CD4-positive, alpha-beta memory T cell (primary cell): ENCODE measurements around the gene IRF8. TPM values are rescaled to one million over a fixed set of nuclear protein-coding genes. Genes with fewer than 3 reads are reported as not detected.
A peak's percentile ranks its signal among the peaks of the same experiment; 100 is the strongest.

Experiments used
- CTCF ChIA-PET: fragments of 350-600 bp; sonication (Branson Sonifier 250); formaldehyde crosslinking; loops from one replicate; lab custom pipeline; 2021; ENCODE audit warnings: inconsistent platforms; ENCODE audit not compliant: partially characterized antibody; lab: Charles Lee
- POLR2A ChIA-PET: fragments of 350-600 bp; sonication (Branson Sonifier 250); formaldehyde crosslinking; loops from one replicate; lab custom pipeline; 2021; ENCODE audit not compliant: partially characterized antibody; lab: Charles Lee
- DNase-seq, 5 donors: peaks; one replicate each; pipeline versions ENCODE4 v3.0.0 to v3.0.0-alpha.2; 2020 to 2022; ENCODE audit warnings: mixed read lengths in 1 of 5
- H3K27ac ChIP-seq: one replicate; pipeline ENCODE4 v1.7.0; 2013; ENCODE audit warnings: low read depth, low read length
- H3K27me3 ChIP-seq: 2 replicates; pipeline ENCODE4 v1.7.0; 2013; ENCODE audit warnings: mild to moderate bottlenecking, low read length, moderate library complexity; ENCODE audit not compliant: insufficient read depth
- H3K36me3 ChIP-seq: 2 replicates; pipeline ENCODE4 v1.7.0; 2013; ENCODE audit warnings: mild to moderate bottlenecking, low read length, moderate library complexity; ENCODE audit not compliant: insufficient read depth
- H3K4me1 ChIP-seq: 2 replicates; pipeline ENCODE4 v1.7.0; 2013; ENCODE audit warnings: mild to moderate bottlenecking, low read length, moderate library complexity; ENCODE audit not compliant: insufficient read depth
- H3K4me3 ChIP-seq, 2 donors: one replicate each; pipeline ENCODE4 v1.7.0; 2013; ENCODE audit warnings: low read length in 2 of 2, mild to moderate bottlenecking in 1 of 2
- H3K9me3 ChIP-seq, 2 donors: one replicate each; pipeline ENCODE4 v1.7.0; 2013; ENCODE audit warnings: low read length in 2 of 2, control low read depth in 1 of 2; ENCODE audit not compliant: control insufficient read depth in 1 of 2
- H3K27ac Mint-ChIP-seq, 7 donors: one replicate each; pipeline ENCODE4 v1.8.0; 2020 to 2021; ENCODE audit warnings: mixed read lengths in 7 of 7, mild to moderate bottlenecking in 6 of 7, inconsistent platforms in 3 of 7, moderate library complexity in 3 of 7
- H3K27me3 Mint-ChIP-seq, 2 donors: one replicate each; pipeline ENCODE4 v1.8.0; 2020 to 2021; ENCODE audit warnings: mixed read lengths in 2 of 2
- H3K36me3 Mint-ChIP-seq, 2 donors: one replicate each; pipeline ENCODE4 v1.8.0; 2020 to 2021; ENCODE audit warnings: mixed read lengths in 2 of 2, inconsistent platforms in 1 of 2, mild to moderate bottlenecking in 1 of 2
- H3K4me1 Mint-ChIP-seq, 4 donors: one replicate each; pipeline ENCODE4 v1.8.0; 2020 to 2021; ENCODE audit warnings: mixed read lengths in 4 of 4, mild to moderate bottlenecking in 1 of 4
- H3K4me3 Mint-ChIP-seq, 8 donors: one replicate each; pipeline ENCODE4 v1.8.0; 2020 to 2021; ENCODE audit warnings: mixed read lengths in 8 of 8, mild to moderate bottlenecking in 7 of 8, moderate library complexity in 6 of 8, inconsistent platforms in 3 of 8
- H3K9me3 Mint-ChIP-seq, 8 donors: one replicate each; pipeline ENCODE4 v1.8.0; 2020 to 2021; ENCODE audit warnings: mixed read lengths in 8 of 8, mild to moderate bottlenecking in 5 of 8, inconsistent platforms in 3 of 8, moderate library complexity in 1 of 8
- intact Hi-C: fragments of 100-400 bp; cut with micrococcal nuclease; formaldehyde crosslinking; loops from one replicate; pipeline ENCODE4 v1.15.1; 2023
- polyA plus RNA-seq, 2 donors: library from polyadenylated mRNA; unstranded; fragments of 300-500 nt; fragmentation: Illumina TruSeq; gene quantifications; one replicate each; pipeline ENCODE4 v1.2.3, GENCODE V29; 2021
- total RNA-seq, 2 experiments: library from RNA; stranded (reverse); gene quantifications; one replicate each; pipeline ENCODE4 v1.2.3, GENCODE V29; 2021

The IRF8 gene
- total and polyA plus RNA-seq, 4 experiments from 2014 or later, result 0.48 to 4.0 (median 1.4) TPM

DNA sequence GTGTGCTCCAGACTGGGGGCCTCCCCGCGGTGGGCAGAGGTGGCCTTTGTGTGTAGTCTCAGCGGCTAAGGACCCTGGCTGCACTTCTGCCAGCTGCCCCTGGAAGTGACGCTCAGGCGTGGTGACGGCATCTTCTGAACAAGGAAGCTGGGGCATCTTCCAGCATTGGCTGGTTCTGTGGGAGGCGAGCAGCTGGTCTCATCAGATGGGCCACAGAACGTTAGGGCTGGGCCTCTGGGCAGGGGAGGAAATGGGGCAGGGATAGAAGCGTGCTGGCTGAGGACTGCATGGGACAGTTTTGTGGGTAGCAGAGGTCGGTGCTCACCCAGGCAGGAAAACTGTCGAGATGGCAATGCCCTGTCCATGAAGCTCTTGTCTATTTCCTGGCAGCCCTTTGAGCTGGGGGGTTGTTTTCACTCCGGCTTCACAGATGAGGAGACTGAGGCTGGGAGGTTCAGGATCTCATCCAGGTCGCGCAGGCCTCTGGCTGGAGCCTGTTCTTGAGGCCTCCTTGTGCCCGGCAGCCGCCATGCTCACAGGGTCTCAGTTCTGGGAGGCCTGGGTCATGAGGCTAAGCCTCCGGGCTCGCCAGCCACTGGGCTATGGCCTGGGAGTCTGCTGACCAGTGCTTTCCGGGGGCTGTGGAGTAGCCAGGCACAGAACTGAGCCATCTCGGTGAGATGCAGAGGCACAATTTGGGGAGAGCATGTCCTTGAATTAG is 16.3 kb downstream of the IRF8 start:
- H3K36me3 ChIP-seq, result no peaks in the 10 kb centered on the region
- intact Hi-C loops, result no loop called here
- CTCF ChIA-PET, result no interaction called here
- Mint-ChIP-seq H3K4me1 (peaks cover 0 to 4% (median 0%) of the 10 kb centered on the region in 4 donors), H3K9me3 (no peaks in the 10 kb centered on the region), H3K36me3 (no peaks in the 10 kb centered on the region), H3K4me3 (no peak overlapping the region), H3K27ac (no peak overlapping the region), H3K27me3 (no peaks in the 10 kb centered on the region)
- H3K4me1 ChIP-seq, result no peaks in the 10 kb centered on the region
- POLR2A ChIA-PET, result no interaction called here
- no peaks in the 10 kb centered on the region for H3K27me3 ChIP-seq
- DNase-seq, result no peak
- no peaks in the 10 kb centered on the region for H3K9me3 ChIP-seq
- H3K27ac ChIP-seq, result no peak overlapping the region
- H3K4me3 ChIP-seq, result no peak overlapping the region

DNA sequence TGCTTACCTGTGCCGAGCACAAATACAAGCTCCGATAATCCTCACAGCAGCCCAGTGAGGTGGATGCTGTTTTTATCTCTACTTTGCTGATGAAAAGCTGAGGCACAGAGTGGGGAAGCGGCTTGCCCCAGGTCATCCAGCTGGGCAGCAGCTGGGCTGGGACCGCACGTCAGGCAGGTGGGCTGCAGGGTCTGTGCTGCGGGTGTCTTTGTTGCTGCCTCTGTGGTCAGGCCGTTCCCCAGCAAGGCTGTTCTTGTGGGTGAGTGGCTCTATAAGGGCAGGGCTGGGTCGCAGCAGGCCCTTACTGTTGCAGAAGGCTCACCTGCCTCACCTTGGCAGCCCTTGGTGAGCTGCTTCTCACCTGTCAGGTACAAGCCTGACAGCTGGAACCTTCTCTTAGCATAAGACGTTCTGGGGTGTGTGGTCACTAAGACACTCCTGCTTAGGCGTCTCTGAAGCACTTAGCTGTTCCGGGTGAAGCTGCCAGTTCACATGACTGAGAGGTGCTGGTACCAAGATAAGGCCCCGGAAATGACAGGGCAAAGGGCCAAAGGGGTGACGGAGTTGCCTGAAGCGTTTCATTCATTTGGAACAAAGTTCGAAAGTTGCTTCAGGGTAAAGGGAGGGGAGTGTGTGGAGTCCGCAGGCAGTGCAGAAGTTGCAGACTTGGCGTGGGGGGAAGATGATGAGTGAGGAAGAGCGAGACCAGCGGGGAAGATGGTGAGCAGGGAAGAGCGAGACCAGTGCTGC is 17.4 kb downstream of the IRF8 start:
- H3K27ac ChIP-seq, result no peak overlapping the region
- Mint-ChIP-seq H3K36me3 (no peaks in the 10 kb centered on the region), H3K4me3 (no peak overlapping the region), H3K27me3 (no peaks in the 10 kb centered on the region), H3K4me1 (peaks cover 0 to 4% (median 0%) of the 10 kb centered on the region in 4 donors), H3K27ac (no peak overlapping the region), H3K9me3 (no peaks in the 10 kb centered on the region)
- H3K9me3 ChIP-seq, result no peaks in the 10 kb centered on the region
- POLR2A ChIA-PET, result no interaction called here
- H3K4me1 ChIP-seq, result no peaks in the 10 kb centered on the region
- no peak overlapping the region for H3K4me3 ChIP-seq
- CTCF ChIA-PET, result no interaction called here
- DNase-seq, result no peak
- H3K36me3 ChIP-seq, result no peaks in the 10 kb centered on the region
- no peaks in the 10 kb centered on the region for H3K27me3 ChIP-seq
- intact Hi-C loops, result no loop called here

DNA sequence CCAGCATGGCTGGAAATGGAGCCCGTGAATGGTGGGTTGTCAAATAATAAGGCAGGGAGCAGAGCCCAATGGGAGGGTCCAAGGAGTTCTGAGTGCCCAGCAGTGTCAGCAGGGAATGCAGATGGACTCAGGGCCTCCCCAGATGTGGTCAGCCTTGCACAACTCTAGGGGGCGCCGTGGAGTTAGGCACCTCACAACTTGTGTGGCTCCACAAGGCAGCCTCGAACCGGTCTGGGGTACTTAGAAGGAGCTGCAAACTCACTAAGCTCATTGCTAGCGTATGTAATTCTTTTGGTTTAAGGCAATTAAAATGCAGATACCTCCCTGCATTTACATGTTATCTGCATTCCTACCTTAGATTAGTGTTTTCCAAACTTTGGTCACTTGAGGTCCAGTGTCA is 18.1 kb downstream of the IRF8 start:
- no peaks in the 10 kb centered on the region for H3K27me3 Mint-ChIP-seq
- Histone ChIP-seq H3K4me1 (no peaks in the 10 kb centered on the region), H3K36me3 (no peaks in the 10 kb centered on the region), H3K27me3 (no peaks in the 10 kb centered on the region), H3K4me3 (no peak overlapping the region), H3K27ac (no peak overlapping the region), H3K9me3 (no peaks in the 10 kb centered on the region)
- DNase-seq, result no peak
- no peaks in the 10 kb centered on the region for H3K9me3 Mint-ChIP-seq
- peaks cover 0 to 4% (median 0%) of the 10 kb centered on the region in 4 donors for H3K4me1 Mint-ChIP-seq
- H3K27ac Mint-ChIP-seq, result no peak overlapping the region
- ChIA-PET POLR2A (no interaction called here), CTCF (no interaction called here)
- intact Hi-C loops, result no loop called here
- H3K4me3 Mint-ChIP-seq, result no peak overlapping the region
- H3K36me3 Mint-ChIP-seq, result no peaks in the 10 kb centered on the region

DNA sequence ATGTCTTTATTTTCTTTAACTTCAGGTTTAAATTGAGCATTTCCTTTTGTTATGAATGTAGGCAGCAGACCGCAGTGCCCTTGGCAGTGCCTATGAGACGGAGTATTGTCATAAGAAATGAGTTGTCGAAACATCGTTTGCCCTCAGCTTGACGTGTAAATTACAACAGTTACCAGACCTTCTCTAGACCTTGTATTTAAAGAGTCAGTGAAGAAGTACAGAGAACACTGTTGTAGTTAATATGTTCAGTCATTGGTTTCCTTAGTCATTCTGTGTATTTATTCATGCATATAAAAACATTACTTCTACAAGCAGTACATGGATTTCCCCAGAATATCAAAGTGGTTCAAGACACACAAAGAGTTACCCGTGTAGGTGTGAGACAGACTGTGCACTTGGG is 19.0 kb downstream of the IRF8 start:
- no peak overlapping the region for H3K27ac Mint-ChIP-seq

DNA sequence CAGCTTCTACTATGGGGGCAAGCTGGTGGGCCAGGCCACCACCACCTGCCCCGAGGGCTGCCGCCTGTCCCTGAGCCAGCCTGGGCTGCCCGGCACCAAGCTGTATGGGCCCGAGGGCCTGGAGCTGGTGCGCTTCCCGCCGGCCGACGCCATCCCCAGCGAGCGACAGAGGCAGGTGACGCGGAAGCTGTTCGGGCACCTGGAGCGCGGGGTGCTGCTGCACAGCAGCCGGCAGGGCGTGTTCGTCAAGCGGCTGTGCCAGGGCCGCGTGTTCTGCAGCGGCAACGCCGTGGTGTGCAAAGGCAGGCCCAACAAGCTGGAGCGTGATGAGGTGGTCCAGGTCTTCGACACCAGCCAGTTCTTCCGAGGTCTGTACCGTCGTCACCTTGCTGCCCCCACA is 19.5 kb downstream of the IRF8 start:
- H3K4me3 ChIP-seq, result no peak overlapping the region
- H3K4me3 Mint-ChIP-seq, result no peak overlapping the region
- ChIA-PET CTCF (no interaction called here), POLR2A (no interaction called here)
- DNase-seq, result no peak
- H3K27me3 ChIP-seq, result no peaks in the 10 kb centered on the region
- H3K36me3 ChIP-seq, result no peaks in the 10 kb centered on the region
- no peaks in the 10 kb centered on the region for H3K4me1 ChIP-seq
- H3K27me3 Mint-ChIP-seq, result no peaks in the 10 kb centered on the region
- H3K36me3 Mint-ChIP-seq, result no peaks in the 10 kb centered on the region
- H3K9me3 ChIP-seq, result no peaks in the 10 kb centered on the region
- H3K27ac Mint-ChIP-seq, result no peak overlapping the region
- peaks cover 0 to 4% (median 0%) of the 10 kb centered on the region in 4 donors for H3K4me1 Mint-ChIP-seq
- intact Hi-C loops, result no loop called here
- H3K27ac ChIP-seq, result no peak overlapping the region
- no peaks in the 10 kb centered on the region for H3K9me3 Mint-ChIP-seq

More for the DNA sequence above, 19.0 kb downstream of the IRF8 start:
- H3K9me3 ChIP-seq, result no peaks in the 10 kb centered on the region
- Mint-ChIP-seq H3K9me3 (no peaks in the 10 kb centered on the region), H3K27me3 (no peaks in the 10 kb centered on the region), H3K4me3 (no peak overlapping the region), H3K4me1 (peaks cover 0 to 4% (median 0%) of the 10 kb centered on the region in 4 donors), H3K36me3 (no peaks in the 10 kb centered on the region)
- H3K36me3 ChIP-seq, result no peaks in the 10 kb centered on the region
- no peaks in the 10 kb centered on the region for H3K4me1 ChIP-seq
- no peak overlapping the region for H3K4me3 ChIP-seq
- intact Hi-C loops, result no loop called here
- ChIA-PET CTCF (no interaction called here), POLR2A (no interaction called here)
- no peaks in the 10 kb centered on the region for H3K27me3 ChIP-seq
- no peak for DNase-seq
- no peak overlapping the region for H3K27ac ChIP-seq

DNA sequence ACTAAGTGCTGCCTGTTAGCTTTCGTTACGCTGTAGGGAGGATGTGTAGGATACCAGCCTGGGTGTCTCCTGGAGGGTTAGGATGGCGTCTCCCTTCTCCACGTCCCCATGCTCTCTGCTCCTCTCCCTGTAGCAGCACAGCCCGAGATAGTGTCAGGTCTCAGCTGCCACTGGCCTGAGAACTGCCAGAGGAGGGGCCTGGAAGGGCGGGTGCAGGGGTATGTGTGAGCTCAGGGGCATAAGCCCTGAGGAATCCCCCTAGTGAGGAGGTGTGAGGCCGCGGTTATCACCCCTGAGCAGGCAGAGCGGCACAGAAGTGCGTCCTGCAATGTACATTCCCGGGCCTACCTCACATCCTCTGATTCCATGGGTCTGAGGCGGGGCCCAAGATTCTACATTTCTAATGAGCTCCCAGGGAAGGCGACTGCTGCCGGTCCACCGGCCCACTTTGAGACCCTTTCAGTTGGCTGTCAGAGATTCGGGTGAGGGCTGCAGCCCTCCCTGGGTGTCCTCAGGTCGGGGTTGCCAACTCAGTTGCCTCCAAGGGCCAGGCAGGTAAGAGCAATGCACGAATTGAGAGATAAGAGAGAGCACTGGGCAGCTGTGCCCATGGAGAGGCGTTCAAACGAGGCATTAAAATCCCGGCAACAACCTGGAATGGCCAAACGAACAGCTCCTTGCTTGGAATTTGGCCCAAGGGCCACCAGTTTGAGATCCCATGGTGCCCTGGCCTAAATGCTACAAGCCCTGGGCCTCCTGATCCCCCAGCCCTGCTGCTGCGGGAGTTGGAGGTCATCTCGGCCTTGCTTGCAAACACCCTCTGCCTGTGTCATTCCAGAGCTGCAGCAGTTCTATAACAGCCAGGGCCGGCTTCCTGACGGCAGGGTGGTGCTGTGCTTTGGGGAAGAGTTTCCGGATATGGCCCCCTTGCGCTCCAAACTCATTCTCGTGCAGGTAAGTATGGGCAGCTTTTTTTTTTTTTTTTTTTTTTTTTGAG is 20.6 kb downstream of the IRF8 start:
- Mint-ChIP-seq H3K4me1 (peaks cover 0 to 4% (median 0%) of the 10 kb centered on the region in 4 donors), H3K27me3 (peaks cover 0 to 2% of the 10 kb centered on the region in 2 donors), H3K36me3 (no peaks in the 10 kb centered on the region), H3K4me3 (no peak overlapping the region), H3K9me3 (no peaks in the 10 kb centered on the region), H3K27ac (peak overlapping the region in 1 of 7 donors; percentile 66)
- H3K4me1 ChIP-seq, result no peaks in the 10 kb centered on the region
- no peaks in the 10 kb centered on the region for H3K27me3 ChIP-seq
- H3K36me3 ChIP-seq, result no peaks in the 10 kb centered on the region
- intact Hi-C loops, result no loop called here
- CTCF ChIA-PET, result no interaction called here
- no peak overlapping the region for H3K4me3 ChIP-seq
- no peaks in the 10 kb centered on the region for H3K9me3 ChIP-seq
- DNase-seq, result no peak
- POLR2A ChIA-PET, result no interaction called here
- H3K27ac ChIP-seq, result no peak overlapping the region

DNA sequence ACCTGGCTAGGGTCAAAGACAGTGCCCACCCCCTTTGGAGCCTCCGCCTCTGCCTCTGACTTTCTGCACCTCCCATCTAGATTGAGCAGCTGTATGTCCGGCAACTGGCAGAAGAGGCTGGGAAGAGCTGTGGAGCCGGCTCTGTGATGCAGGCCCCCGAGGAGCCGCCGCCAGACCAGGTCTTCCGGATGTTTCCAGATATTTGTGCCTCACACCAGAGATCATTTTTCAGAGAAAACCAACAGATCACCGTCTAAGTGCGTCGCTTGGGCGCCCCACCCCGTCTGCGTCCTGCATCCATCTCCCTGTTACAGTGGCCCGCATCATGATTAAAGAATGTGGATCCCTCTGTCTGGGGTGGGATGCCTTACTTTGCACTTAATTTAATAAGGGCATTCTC is 22.1 kb downstream of the IRF8 start:
- ChIA-PET CTCF (no interaction called here), POLR2A (no interaction called here)
- intact Hi-C loops, result no loop called here
- Histone ChIP-seq H3K27me3 (no peaks in the 10 kb centered on the region), H3K36me3 (no peaks in the 10 kb centered on the region), H3K9me3 (no peaks in the 10 kb centered on the region), H3K4me1 (no peaks in the 10 kb centered on the region), H3K4me3 (no peak overlapping the region), H3K27ac (no peak overlapping the region)
- Mint-ChIP-seq H3K4me1 (peaks cover 0 to 4% (median 0%) of the 10 kb centered on the region in 4 donors), H3K9me3 (no peaks in the 10 kb centered on the region), H3K27me3 (peaks cover 0 to 2% of the 10 kb centered on the region in 2 donors), H3K36me3 (no peaks in the 10 kb centered on the region), H3K4me3 (no peak overlapping the region), H3K27ac (no peak overlapping the region)
- DNase-seq, result no peak
